Spleen (tissue), 7 donors: Measurements from ENCODE around the gene DNAAF5.

Experiments used
- CTCF ChIP-seq, 11 experiments: fragments of 200-600 bp in 7 of 11; fragments of 450-650 bp in 4 of 11; sonication (generic) in 4 of 11; IDR thresholded peaks in 8 of 11; conservative IDR thresholded peaks in 3 of 11; 1 replicate in 7 of 11; 2 replicates in 4 of 11; pipeline versions ENCODE4 v1.4.0 to v1.8.0; 2016 to 2021; ENCODE audit warnings: antibody characterized with exemption in 11 of 11, inconsistent platforms in 4 of 11, mild to moderate bottlenecking in 1 of 11
- POLR2AphosphoS5 ChIP-seq, 3 donors: sonication (generic); formaldehyde crosslinking; IDR thresholded peaks; one replicate each; pipeline ENCODE4 v1.5.1; 2017; ENCODE audit warnings: antibody characterized with exemption in 3 of 3
- donor health status: DM: no; HTN: no; CAD: no; lungs with moderate emphysema.
- donor health status: DM: no; HTN: no; CAD: no.
- donor health status: DM: no; HTN: no; CAD: no.

GRCh38 chr7:726084-726853 is at the start of gene DNAAF5:
- TF ChIP-seq POLR2AphosphoS5 (IDR thresholded peaks at IDR 0.05) (peak; percentile 85 to 93 (median 88)), CTCF (IDR thresholded peaks at IDR 0.05 in 8 of 11, conservative IDR thresholded peaks at IDR 0.05 in 3 of 11) (peak in 1 of 11 experiments; percentile 19)
